Measurements from ENCODE around the gene CCDC24. TPM values are rescaled to one million over a fixed set of nuclear protein-coding genes. Genes with fewer than 3 reads are reported as not detected.

The CCDC24 gene
- total and polyA plus RNA-seq, 10 donors: 3.3 to 25.9 (median 5.6) TPM

GRCh38 chr1:44012404-44012803 is 21.0 kb downstream of the CCDC24 start:
- no peaks in the 10 kb centered on the region for H3K4me1 ChIP-seq
- WGBS, 5 donors: 55 to 74% (median 66%) methylated on average over 2 of the region's 2 CpGs
- TF ChIP-seq POLR2AphosphoS5 (IDR thresholded peaks at IDR 0.05): no peak
- no peak for TF ChIP-seq POLR2A (IDR thresholded peaks at IDR 0.05)
- no peak for TF ChIP-seq CTCF (IDR thresholded peaks at IDR 0.05 in 8 of 11, conservative IDR thresholded peaks at IDR 0.05 in 3 of 11)
- no peak overlapping the region for H3K4me3 ChIP-seq
- H3K27ac ChIP-seq: no peak overlapping the region
- H3K9me3 ChIP-seq: no peaks in the 10 kb centered on the region
- no peaks in the 10 kb centered on the region for H3K36me3 ChIP-seq
- no peaks in the 10 kb centered on the region for H3K27me3 ChIP-seq (replicated peaks in 1 of 7)
- intact Hi-C loops (cut with DNase I; ENCODE audit: low total_unique reads): no loop called here
- no peak for DNase-seq

- no peak overlapping the region for H3K4me3 ChIP-seq
- no peaks in the 10 kb centered on the region for H3K36me3 ChIP-seq
- TF ChIP-seq POLR2AphosphoS5 (IDR thresholded peaks at IDR 0.05): no peak
- TF ChIP-seq CTCF (IDR thresholded peaks at IDR 0.05 in 8 of 11, conservative IDR thresholded peaks at IDR 0.05 in 3 of 11): no peak
- TF ChIP-seq POLR2A (IDR thresholded peaks at IDR 0.05): no peak
- DNase-seq: no peak
- no peaks in the 10 kb centered on the region for H3K4me1 ChIP-seq
- no peak overlapping the region for H3K27ac ChIP-seq
- intact Hi-C loops (cut with DNase I; ENCODE audit: low total_unique reads): no loop called here
- H3K9me3 ChIP-seq: no peaks in the 10 kb centered on the region
- H3K27me3 ChIP-seq (replicated peaks in 1 of 7): no peaks in the 10 kb centered on the region
- WGBS, 5 donors: 22 to 54% (median 32%) methylated on average over 10 to 13 of the region's 13 CpGs
These were observed 21.7 kb downstream of the CCDC24 start for GRCh38 chr1:44012941-44013609.

GRCh38 chr1:44013949-44014348 is 22.6 kb downstream of the CCDC24 start:
- no peaks in the 10 kb centered on the region for H3K27me3 ChIP-seq (replicated peaks in 1 of 7)
- intact Hi-C loops (cut with DNase I; ENCODE audit: low total_unique reads): no loop called here
- DNase-seq: no peak
- 75 to 90% (median 77%) methylated on average over 5 of the region's 5 CpGs for WGBS, 5 donors
- H3K36me3 ChIP-seq: no peaks in the 10 kb centered on the region
- H3K27ac ChIP-seq: no peak overlapping the region
- H3K4me1 ChIP-seq: no peaks in the 10 kb centered on the region
- TF ChIP-seq POLR2A (IDR thresholded peaks at IDR 0.05) (no peak), POLR2AphosphoS5 (IDR thresholded peaks at IDR 0.05) (no peak), CTCF (IDR thresholded peaks at IDR 0.05 in 8 of 11, conservative IDR thresholded peaks at IDR 0.05 in 3 of 11) (no peak)
- no peak overlapping the region for H3K4me3 ChIP-seq
- no peaks in the 10 kb centered on the region for H3K9me3 ChIP-seq

- WGBS, 5 donors: 80 to 89% (median 82%) methylated on average over 8 of the region's 8 CpGs
- Histone ChIP-seq H3K4me1 (no peaks in the 10 kb centered on the region), H3K27ac (no peak overlapping the region), H3K36me3 (no peaks in the 10 kb centered on the region), H3K27me3 (replicated peaks in 1 of 7) (no peaks in the 10 kb centered on the region), H3K4me3 (no peak overlapping the region), H3K9me3 (no peaks in the 10 kb centered on the region)
- DNase-seq: no peak
- TF ChIP-seq CTCF (IDR thresholded peaks at IDR 0.05 in 8 of 11, conservative IDR thresholded peaks at IDR 0.05 in 3 of 11): no peak
- no peak for TF ChIP-seq POLR2AphosphoS5 (IDR thresholded peaks at IDR 0.05)
- TF ChIP-seq POLR2A (IDR thresholded peaks at IDR 0.05): no peak
- intact Hi-C loops (cut with DNase I; ENCODE audit: low total_unique reads): no loop called here
These were observed 23.1 kb downstream of the CCDC24 start for GRCh38 chr1:44014365-44015104.
